Natural killer cell (primary cell): ENCODE data around the gene ATXN8OS. TPM values are rescaled to one million over a fixed set of nuclear protein-coding genes. Genes with fewer than 3 reads are reported as not detected.

Experiments
- ATAC-seq, 3 donors: fragments of 150-1000 bp in 2 of 3; fragments of 200-7000 bp in 1 of 3; cut with Tn5 transposase; 1 replicate in 1 of 3; 2 replicates in 2 of 3; pipeline ENCODE4 v1.10.0; 2021; ENCODE audit warnings: mild to moderate bottlenecking in 2 of 3, moderate library complexity in 2 of 3
- DNase-seq, 2 donors: peaks; one replicate each; pipeline versions ENCODE4 v3.0.0 to v3.0.0-alpha.2; 2013 to 2021; ENCODE audit warnings: mixed read lengths in 1 of 2
- H3K27ac ChIP-seq: one replicate; pipeline ENCODE4 v1.5.1; 2013; ENCODE audit warnings: mild to moderate bottlenecking, low read length
- H3K27me3 ChIP-seq: one replicate; pipeline ENCODE4 v1.6.1; 2013; ENCODE audit warnings: low read length; ENCODE audit not compliant: control insufficient read depth, insufficient read depth
- H3K36me3 ChIP-seq: one replicate; pipeline ENCODE4 v1.6.1; 2013; ENCODE audit warnings: low read length; ENCODE audit not compliant: control insufficient read depth, insufficient read depth
- H3K4me1 ChIP-seq: one replicate; pipeline ENCODE4 v1.6.1; 2013; ENCODE audit warnings: low read length; ENCODE audit not compliant: control insufficient read depth, insufficient read depth
- H3K4me3 ChIP-seq: one replicate; pipeline ENCODE4 v1.5.1; 2013; ENCODE audit warnings: low read length
- H3K9me3 ChIP-seq: one replicate; pipeline ENCODE4 v1.6.1; 2013; ENCODE audit warnings: low read length; ENCODE audit not compliant: control insufficient read depth, insufficient read depth
- H3K27ac Mint-ChIP-seq, 2 donors: one replicate each; pipeline ENCODE4 v1.8.0; 2022; ENCODE audit warnings: mild to moderate bottlenecking in 2 of 2, mixed read lengths in 2 of 2, moderate library complexity in 1 of 2
- H3K27me3 Mint-ChIP-seq, 2 donors: one replicate each; pipeline ENCODE4 v1.8.0; 2022; ENCODE audit warnings: low read depth in 2 of 2, mixed read lengths in 2 of 2
- H3K36me3 Mint-ChIP-seq: one replicate; pipeline ENCODE4 v1.8.0; 2022; ENCODE audit warnings: mixed read lengths
- H3K4me1 Mint-ChIP-seq, 2 donors: one replicate each; pipeline ENCODE4 v1.8.0; 2022; ENCODE audit warnings: mixed read lengths in 2 of 2
- H3K4me3 Mint-ChIP-seq: one replicate; pipeline ENCODE4 v1.8.0; 2022; ENCODE audit warnings: mild to moderate bottlenecking, moderate library complexity, mixed read lengths
- H3K9me3 Mint-ChIP-seq, 2 donors: one replicate each; pipeline ENCODE4 v1.8.0; 2022; ENCODE audit warnings: mixed read lengths in 2 of 2
- CTCF ChIP-seq: fragments of 200-600 bp; IDR thresholded peaks from one replicate; pipeline ENCODE4 v1.8.0; 2022; ENCODE audit warnings: antibody characterized with exemption
- WGBS: methylation state at CpG from one replicate; pipeline ENCODE4 v1.1.7; 2013; ENCODE audit warnings: missing lambda C conversion rate; ENCODE audit not compliant: insufficient coverage; 5-methylcytosine and 5-hydroxymethylcytosine counted together
- intact Hi-C: fragments of 100-400 bp; cut with micrococcal nuclease; formaldehyde crosslinking; loops from one replicate; pipeline ENCODE4 v1.14.2; 2022
- total RNA-seq, 4 donors: library from RNA; stranded (reverse); fragments of 120-200 nt in 1 of 4; gene quantifications; one replicate each; pipeline versions ENCODE4 v1.2.3 to v1.2.4, GENCODE V29; 2013 to 2022

ATXN8OS gene
- total RNA-seq, 3 donors from 2014 or later (not counting 1 experiment from before 2014, with no cell fraction given) = not detected

- 81% methylated on average over 15 of the region's 18 CpGs for WGBS
- no peak within 1 kb of the TSS for H3K4me3 ChIP-seq
- no peak for ATAC-seq
- no peaks in the 10 kb centered on the region for H3K4me1 ChIP-seq
- Mint-ChIP-seq H3K9me3 (peaks cover 7 to 14% of the 10 kb centered on the region in 2 donors), H3K27me3 (no peaks in the 10 kb centered on the region), H3K36me3 (no peaks in the 10 kb centered on the region), H3K4me3 (no peak within 1 kb of the TSS), H3K4me1 (no peaks in the 10 kb centered on the region), H3K27ac (no peak within 1 kb of the TSS)
- H3K9me3 ChIP-seq = peaks cover 12% of the 10 kb centered on the region
- no peaks in the 10 kb centered on the region for H3K27me3 ChIP-seq
- intact Hi-C loops = no loop called here
- DNase-seq = no peak
- TF ChIP-seq CTCF = no peak
- no peaks in the 10 kb centered on the region for H3K36me3 ChIP-seq
- H3K27ac ChIP-seq = no peak within 1 kb of the TSS
Observed at GRCh38 chr13:70108356-70109105, 905 bp downstream of the ATXN8OS start, which contains the start of gene KLHL1. Gene KLHL1, minus strand, starts transcription at chr13:70108452. Its CDS starts 753 bp downstream, at chr13:70107699.

GRCh38 chr13:70117338-70117905, 9.8 kb downstream of the ATXN8OS start:
- no peaks in the 10 kb centered on the region for H3K36me3 Mint-ChIP-seq
- H3K9me3 Mint-ChIP-seq = peaks cover 7 to 18% of the 10 kb centered on the region in 2 donors
- WGBS = 61% methylated on average over 2 of the region's 2 CpGs
- Histone ChIP-seq H3K36me3 (no peaks in the 10 kb centered on the region), H3K9me3 (no peaks in the 10 kb centered on the region), H3K27ac (no peak overlapping the region), H3K27me3 (no peaks in the 10 kb centered on the region), H3K4me3 (no peak overlapping the region), H3K4me1 (no peaks in the 10 kb centered on the region)
- H3K4me3 Mint-ChIP-seq = no peak overlapping the region
- no peak for TF ChIP-seq CTCF
- intact Hi-C loops = no loop called here
- H3K4me1 Mint-ChIP-seq = no peaks in the 10 kb centered on the region
- H3K27ac Mint-ChIP-seq = no peak overlapping the region
- DNase-seq = no peak
- H3K27me3 Mint-ChIP-seq = no peaks in the 10 kb centered on the region
- ATAC-seq = no peak

GRCh38 chr13:70125693-70126092, 18.1 kb downstream of the ATXN8OS start:
- Mint-ChIP-seq H3K9me3 (peaks cover 8 to 20% of the 10 kb centered on the region in 2 donors), H3K4me3 (no peak overlapping the region), H3K27ac (no peak overlapping the region), H3K4me1 (no peaks in the 10 kb centered on the region), H3K27me3 (no peaks in the 10 kb centered on the region), H3K36me3 (no peaks in the 10 kb centered on the region)
- DNase-seq = no peak
- Histone ChIP-seq H3K27me3 (no peaks in the 10 kb centered on the region), H3K36me3 (no peaks in the 10 kb centered on the region), H3K4me1 (no peaks in the 10 kb centered on the region), H3K27ac (no peak overlapping the region), H3K9me3 (no peaks in the 10 kb centered on the region), H3K4me3 (no peak overlapping the region)
- ATAC-seq = no peak
- 97% methylated on average over 3 of the region's 5 CpGs for WGBS
- TF ChIP-seq CTCF = no peak
- intact Hi-C loops = no loop called here
